ENCODE data around the gene MGAT4D. TPM values are rescaled to one million over a fixed set of nuclear protein-coding genes. Genes with fewer than 3 reads are reported as not detected.
"Not testable (repeated sequence)": the region's sequence is repeated elsewhere in the genome, so short reads cannot be mapped to it uniquely, and the experiment has no call there.

Gene MGAT4D
- total and polyA plus RNA-seq, 10 of the 15 experiments (the other 5 are each of a cell fraction or from before 2014, with no cell fraction given): not detected

GRCh38 chr4:140513765-140514164, 15.7 kb upstream of the MGAT4D start:
- ATAC-seq; H3K27ac ChIP-seq (ENCODE audit: control insufficient read depth, insufficient read depth); H3K4me1 ChIP-seq (ENCODE audit: control insufficient read depth, insufficient read depth, low read length); FAIRE-seq; in situ Hi-C loops (cut with MboI); BruUV-seq (replicated peaks); SMC1A ChIA-PET (ENCODE audit: uncharacterized antibody, unreplicated experiment); H3K36me3 ChIP-seq (ENCODE audit: control insufficient read depth in 2 of 2, insufficient read depth in 2 of 2, low read length in 1 of 2); DNase-seq (ENCODE audit: low read depth, low spot score); POLR2A ChIA-PET; RAD21 ChIA-PET (ENCODE audit: unreplicated experiment); H2AFZ ChIP-seq (ENCODE audit: control insufficient read depth, low read depth, low read length); H3K9ac ChIP-seq (ENCODE audit: control insufficient read depth, insufficient read depth, low read length); CTCF ChIA-PET; H3K27me3 ChIP-seq (replicated peaks in 1 of 2; ENCODE audit: control insufficient read depth in 2 of 2, insufficient read depth in 2 of 2, low read length in 1 of 2); H3K4me2 ChIP-seq (ENCODE audit: control insufficient read depth, insufficient read depth); H3K9me3 ChIP-seq (replicated peaks; ENCODE audit: control insufficient read depth, insufficient read depth, low read length); H3K4me3 ChIP-seq; H3K79me2 ChIP-seq (ENCODE audit: control insufficient read depth, insufficient read depth, low read length); H4K20me1 ChIP-seq (ENCODE audit: control insufficient read depth, insufficient read depth); intact Hi-C loops (cut with micrococcal nuclease; ENCODE audit: unreplicated experiment): not testable (repeated sequence)
- 56% methylated on average over 5 of the region's 5 CpGs for WGBS (ENCODE audit: insufficient coverage, insufficient replicate concordance, low lambda C conversion rate, missing lambda C conversion rate)

- CTCF ChIA-PET: no interaction called here
- Histone ChIP-seq H3K4me2 (ENCODE audit: control insufficient read depth, insufficient read depth) (no peak overlapping the region), H3K27ac (ENCODE audit: control insufficient read depth, insufficient read depth) (no peak overlapping the region), H3K9ac (ENCODE audit: control insufficient read depth, insufficient read depth, low read length) (no peak overlapping the region), H3K4me1 (ENCODE audit: control insufficient read depth, insufficient read depth, low read length) (no peaks in the 10 kb centered on the region), H2AFZ (ENCODE audit: control insufficient read depth, low read depth, low read length) (no peak overlapping the region), H3K4me3 (no peak overlapping the region), H3K36me3 (ENCODE audit: control insufficient read depth in 2 of 2, insufficient read depth in 2 of 2, low read length in 1 of 2) (no peaks in the 10 kb centered on the region), H3K27me3 (replicated peaks in 1 of 2; ENCODE audit: control insufficient read depth in 2 of 2, insufficient read depth in 2 of 2, low read length in 1 of 2) (peaks cover 0 to 4% of the 10 kb centered on the region in 2 experiments; a peak in 1 of 4 replicates), H4K20me1 (ENCODE audit: control insufficient read depth, insufficient read depth) (no peaks in the 10 kb centered on the region), H3K79me2 (ENCODE audit: control insufficient read depth, insufficient read depth, low read length) (no peaks in the 10 kb centered on the region), H3K9me3 (replicated peaks; ENCODE audit: control insufficient read depth, insufficient read depth, low read length) (no peaks in the 10 kb centered on the region)
- ATAC-seq (no peak), FAIRE-seq (no peak), DNase-seq (ENCODE audit: low read depth, low spot score) (no peak)
- intact Hi-C loops (cut with micrococcal nuclease; ENCODE audit: unreplicated experiment): no loop called here
- RAD21 ChIA-PET (ENCODE audit: unreplicated experiment): no interaction called here
- in situ Hi-C loops (cut with MboI): no loop called here
- POLR2A ChIA-PET: no interaction called here
- SMC1A ChIA-PET (ENCODE audit: uncharacterized antibody, unreplicated experiment): no interaction called here
- no TSS peak for BruUV-seq (replicated peaks)
- TF ChIP-seq EP300 (IDR thresholded peaks at IDR 0.05; ENCODE audit: borderline replicate concordance in 1 of 2, control insufficient read depth in 1 of 2, low read depth in 2 of 2, low read length in 2 of 2) (no peak), NFYA (IDR thresholded peaks at IDR 0.05; ENCODE audit: borderline replicate concordance, low read depth, low read length) (no peak), E2F4 (IDR thresholded peaks at IDR 0.05; ENCODE audit: low read depth, low read length) (no peak), IKZF1 (conservative IDR thresholded peaks at IDR 0.05) (no peak), STAT3 (IDR thresholded peaks at IDR 0.05; ENCODE audit: low read depth, low read length) (no peak), TBL1XR1 (IDR thresholded peaks at IDR 0.05; ENCODE audit: low read depth, low read length) (no peak), ZNF592 (IDR thresholded peaks at IDR 0.05) (no peak), FOXK2 (IDR thresholded peaks at IDR 0.05) (no peak), MYB (IDR thresholded peaks at IDR 0.05; ENCODE audit: borderline replicate concordance, low read depth, low read length) (no peak), YY1 (IDR thresholded peaks at IDR 0.05; ENCODE audit: low read depth, low read length) (no peak), PAX8 (IDR thresholded peaks at IDR 0.05) (no peak), BCL3 (IDR thresholded peaks at IDR 0.05; ENCODE audit: borderline replicate concordance, insufficient read depth, low read depth, low read length, poor library complexity, severe bottlenecking) (no peak)
These were observed 6.2 kb upstream of the MGAT4D start for GRCh38 chr4:140504261-140504660.
